NCI-H2196 (cell line): ENCODE data around the gene TBCD.
"Not testable (repeated sequence)": the region's sequence is repeated elsewhere in the genome, so short reads cannot be mapped to it uniquely, and the experiment has no call there.

ENCODE experiments used
- DNase-seq: peaks from one replicate; lab custom pipeline; 2025; ENCODE audit not compliant: unreplicated experiment; lab: John Stamatoyannopoulos, UW

The TBCD gene

DNA sequence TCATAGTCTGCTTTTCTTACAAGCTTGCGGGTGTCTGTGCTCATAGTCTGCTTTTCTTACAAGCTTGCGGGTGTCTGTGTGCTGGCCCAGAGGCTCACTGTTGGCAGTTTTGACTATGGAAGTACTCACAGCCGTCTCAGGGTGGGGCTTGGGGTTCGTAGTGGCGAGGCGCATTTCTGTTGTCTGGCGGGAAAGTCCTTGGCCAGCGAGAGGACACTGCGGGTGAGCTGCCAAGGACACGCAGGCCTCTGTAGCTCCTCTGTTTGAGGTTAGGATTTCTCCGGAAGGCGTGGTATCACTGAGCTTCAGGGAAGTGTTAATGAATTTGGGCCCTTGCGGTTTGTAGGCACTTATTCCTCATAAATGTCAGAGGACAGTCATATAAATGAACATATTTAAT lies 13.5 kb downstream of the TBCD start:
- no peak for DNase-seq

DNA sequence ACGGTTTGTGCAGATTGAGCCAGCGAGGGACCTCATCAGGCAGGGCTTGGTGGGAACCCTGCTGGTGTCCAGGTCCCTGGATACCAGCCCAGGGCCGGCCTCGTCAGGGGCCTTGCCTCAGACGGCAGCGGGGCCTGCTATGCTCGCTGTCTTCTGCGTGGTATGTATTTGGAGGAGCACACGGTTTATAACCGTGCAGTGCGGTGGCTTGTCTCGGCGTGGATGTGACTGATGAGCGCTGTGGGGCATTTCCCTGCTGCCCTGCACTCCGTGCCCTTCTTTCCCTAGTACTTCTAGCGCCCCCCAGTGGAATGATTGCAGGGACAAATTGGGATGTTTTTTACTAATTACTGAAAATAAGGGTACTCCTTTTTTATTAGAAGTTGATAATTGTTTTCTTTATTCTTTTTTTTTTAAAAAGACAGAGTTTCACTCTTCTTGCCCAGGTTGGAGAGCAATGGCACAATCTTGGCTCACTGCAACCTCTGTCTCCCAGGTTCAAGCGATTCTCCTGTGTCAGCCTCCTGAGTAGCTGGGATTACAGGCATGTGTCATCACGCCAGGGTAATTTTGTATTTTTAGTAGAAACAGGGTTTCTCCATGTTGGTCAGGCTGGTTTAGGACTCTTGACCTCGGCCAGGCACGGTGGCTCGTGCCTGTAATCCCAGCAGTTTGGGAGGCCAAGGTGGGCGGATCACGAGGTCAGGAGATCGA lies 15.3 kb downstream of the TBCD start:
- peak; percentile 78 for DNase-seq

DNA sequence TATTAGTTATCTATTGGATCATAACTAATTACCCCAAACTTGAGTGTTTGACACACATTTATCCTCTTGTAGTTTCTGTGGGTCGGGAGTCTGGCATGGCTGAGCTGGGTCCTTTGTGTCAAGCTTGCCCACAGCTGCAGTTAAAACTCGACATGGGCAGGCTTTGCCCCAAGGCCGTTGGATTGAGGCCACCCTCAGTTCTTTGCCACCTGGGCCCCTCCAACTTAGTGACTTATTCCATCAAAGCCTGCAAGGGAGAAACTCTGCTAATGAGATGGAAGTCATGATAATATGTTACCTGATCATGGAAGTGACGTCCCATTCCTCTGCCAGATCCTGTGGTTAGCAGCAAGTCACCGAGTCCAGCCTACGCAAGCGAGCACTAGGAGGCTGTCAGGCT lies 17.2 kb downstream of the TBCD start:
- DNase-seq: no peak

DNA sequence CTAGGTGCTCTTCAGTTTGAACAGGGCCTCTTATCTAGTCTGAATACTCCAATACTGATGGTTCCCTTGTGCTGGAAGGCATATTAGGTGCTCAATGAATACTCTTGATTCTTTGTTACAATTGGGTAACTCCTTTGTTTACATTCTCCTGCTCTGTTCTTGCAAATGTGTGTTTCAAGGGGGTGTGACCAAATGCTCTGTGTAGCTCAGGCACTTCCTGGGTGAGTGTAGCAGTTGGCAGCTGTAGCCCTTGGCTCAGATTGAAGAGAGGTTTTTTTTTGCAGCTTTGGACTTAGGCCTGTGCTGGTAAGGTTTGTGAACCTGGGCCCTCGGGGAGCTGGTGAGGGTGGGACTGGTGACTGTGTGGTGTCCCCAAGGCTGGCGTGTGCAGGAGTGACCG lies 20.2 kb downstream of the TBCD start:
- peak; percentile 53 for DNase-seq

DNA sequence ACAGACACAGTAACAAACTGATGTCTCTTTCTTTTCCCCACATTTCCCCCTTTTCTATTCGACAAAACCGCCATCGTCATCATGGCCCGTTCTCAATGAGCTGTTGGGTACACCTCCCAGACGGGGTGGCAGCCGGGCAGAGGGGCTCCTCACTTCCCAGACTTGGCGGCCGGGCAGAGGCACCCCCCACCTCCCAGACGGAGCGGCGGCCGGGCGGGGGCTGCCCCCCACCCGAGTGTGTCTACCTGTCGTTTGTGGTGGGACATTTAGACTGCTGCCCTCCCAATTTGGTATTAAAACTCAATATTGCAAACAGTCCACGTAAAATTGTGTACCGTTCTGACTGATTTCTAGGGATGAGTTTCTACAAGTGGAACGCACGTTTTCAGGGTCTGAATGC lies 22.6 kb downstream of the TBCD start:
- DNase-seq: not testable (repeated sequence)

DNA sequence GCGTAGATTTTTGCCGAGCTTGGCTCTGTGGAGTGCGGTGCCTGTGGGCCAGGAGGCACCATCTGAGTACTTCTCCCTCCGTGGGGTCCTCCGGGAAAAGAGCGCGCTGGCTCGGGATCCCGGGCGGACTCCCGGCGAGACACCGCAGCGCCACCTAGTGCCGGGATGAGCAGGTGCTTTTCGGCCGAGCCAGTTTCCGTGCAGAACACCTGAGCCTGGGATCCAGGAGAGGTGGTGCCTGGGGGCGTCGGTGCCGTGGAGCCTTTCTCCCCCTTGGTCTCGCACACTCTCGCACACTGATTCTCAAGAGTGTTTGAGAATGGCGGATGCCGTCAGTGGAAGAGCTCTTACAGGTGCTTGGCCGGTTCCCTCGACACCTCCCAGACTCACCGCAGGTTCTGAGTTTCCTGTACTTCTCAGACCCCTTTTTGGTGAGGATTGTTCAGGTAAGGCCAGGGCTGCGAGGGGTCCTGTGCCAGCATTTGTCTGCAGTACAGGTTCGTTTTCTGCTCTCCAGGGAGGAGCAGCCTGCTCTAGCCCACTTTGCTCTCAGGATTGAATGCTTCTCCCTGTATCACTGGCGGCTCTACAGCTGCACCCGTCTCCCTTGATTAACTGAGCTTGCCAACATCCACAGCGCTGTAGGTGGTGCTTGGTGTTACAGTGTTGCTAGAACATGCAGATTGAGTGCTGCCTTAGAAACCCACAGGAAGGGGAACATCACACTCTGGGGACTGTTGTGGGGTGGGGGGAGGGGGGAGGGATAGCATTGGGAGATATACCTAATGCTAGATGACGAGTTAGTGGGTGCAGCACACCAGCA lies 23.3 kb downstream of the TBCD start:
- DNase-seq: peak; percentile 75

DNA sequence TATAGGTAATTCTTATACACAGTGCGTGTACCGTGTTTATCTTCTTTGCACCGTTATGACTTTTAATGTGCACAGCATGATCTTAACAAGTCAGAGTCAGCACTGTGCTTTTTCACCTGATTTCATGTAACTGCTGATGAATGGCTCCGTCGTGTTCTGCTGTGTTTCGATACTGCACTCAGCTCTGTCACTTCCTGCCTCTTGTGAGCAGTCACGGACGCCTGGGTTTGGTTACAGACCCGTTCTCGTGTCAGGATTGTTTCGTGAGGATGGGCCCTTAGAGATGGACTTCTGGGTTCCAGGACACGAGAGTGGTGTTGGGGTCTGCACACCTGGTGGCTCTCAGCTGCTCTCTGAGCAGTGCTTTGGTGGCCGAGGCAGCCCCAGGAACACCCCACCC lies 24.6 kb downstream of the TBCD start:
- DNase-seq: no peak

DNA sequence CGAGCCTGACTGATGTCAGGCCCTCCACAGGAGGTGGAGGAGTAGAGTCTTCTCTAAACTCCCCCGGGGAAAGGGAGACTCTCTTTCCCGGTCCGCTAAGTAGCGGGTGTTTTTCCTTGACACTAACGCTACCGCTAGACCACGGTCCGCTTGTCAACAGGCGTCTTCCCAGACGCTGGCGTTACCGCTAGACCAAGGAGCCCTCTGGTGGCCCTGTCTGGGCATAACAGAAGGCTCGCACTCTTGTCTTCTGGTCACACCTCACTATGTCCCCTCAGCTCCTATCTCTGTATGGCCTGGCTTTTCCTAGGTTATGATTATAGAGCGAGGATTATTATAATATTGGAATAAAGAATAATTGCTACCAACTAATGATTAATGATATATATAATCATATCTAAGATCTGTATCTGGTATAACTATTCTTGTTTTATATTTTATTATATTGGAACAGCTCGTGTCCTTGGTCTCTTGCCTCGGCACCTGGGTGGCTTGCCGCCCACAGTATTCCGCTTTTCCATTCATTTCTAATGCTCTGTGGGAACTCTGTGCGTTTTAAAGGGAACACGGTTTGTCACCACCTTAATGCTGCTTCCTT lies 26.0 kb downstream of the TBCD start:
- DNase-seq: not testable (repeated sequence)

DNA sequence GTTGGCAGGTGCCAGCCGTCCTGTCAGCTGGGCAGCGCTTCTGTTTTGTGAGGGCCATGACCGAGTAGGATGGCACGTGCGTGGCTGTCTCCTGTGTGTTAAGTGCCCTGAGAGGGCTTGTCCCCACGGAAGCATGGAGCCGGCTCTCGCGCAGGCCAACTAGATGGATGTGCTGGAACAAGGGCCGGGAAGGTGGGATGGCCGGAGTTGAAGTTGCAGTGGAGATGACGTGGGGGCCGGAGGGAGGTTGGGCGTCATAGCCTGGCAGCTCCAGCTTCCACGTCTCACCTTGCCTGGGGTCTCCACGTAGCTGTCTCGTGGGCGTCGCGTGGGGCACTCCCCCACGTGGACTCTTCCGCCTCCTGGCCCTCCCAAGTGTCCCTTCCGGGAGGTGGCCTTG lies 27.7 kb downstream of the TBCD start:
- DNase-seq: no peak

DNA sequence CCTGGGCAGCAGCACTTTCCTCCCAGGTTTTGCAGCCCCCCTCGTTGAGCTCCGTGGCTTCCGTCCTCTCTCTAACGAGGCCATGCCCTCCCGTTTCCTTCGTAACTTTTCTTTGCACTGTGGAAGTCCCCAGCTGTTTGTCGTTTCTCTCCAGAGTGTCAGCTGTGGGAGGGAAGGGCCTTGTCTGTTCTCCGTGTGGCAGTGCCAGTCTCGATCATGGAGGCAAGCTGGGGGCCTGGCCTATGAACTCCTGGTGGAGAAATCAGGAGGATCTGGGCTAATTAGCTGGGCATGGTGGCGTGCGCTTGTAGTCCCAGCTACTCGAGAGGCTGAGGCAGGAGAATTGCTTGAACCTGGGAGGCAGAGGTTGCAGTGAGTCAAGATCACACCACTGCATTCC lies 28.3 kb downstream of the TBCD start:
- DNase-seq: no peak

DNA sequence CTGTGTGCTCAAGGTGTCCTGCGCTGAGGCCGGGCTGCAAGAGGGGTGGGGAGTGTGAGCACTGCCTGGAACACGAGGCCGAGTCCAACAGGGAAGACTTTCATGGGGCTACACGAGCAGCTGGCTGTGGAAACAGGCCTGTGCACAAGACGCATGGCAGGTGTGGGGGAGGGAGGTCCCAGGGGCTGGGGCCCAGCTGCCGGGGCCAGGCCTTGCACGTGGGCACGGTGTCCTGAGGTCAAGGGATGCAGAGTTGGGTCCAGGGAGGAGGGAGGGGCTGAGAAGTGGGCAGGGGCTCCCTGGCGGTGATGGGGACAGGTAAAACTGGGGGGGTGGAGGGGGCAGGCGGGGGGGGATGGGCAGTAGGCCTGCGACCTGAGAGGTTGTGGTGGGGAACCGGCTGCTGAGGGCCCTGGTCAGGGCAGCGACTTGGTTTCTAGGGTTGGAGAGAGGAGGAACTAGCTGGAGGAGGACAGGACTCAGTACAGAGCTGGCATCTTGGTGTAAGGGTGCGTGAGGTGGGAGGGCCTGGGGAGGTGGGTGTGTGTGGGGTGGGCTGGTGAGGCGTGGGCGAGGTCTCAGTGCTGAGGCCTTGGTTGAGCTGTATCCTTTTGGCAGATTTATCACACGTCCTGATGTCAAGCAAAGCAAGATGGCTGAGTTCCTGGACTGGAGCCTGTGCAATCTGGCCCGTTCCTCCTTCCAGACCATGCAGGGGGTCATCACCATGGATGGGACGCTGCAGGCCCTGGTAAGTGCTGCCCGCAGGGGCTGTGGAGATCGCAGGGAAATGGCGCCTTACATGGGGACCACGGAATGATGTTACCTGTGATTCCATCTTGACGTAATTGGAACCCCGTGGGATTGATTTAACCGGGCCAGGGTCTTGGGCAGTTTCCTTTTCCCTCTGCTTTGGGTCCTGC lies 29.4 kb downstream of the TBCD start:
- no peak for DNase-seq

DNA sequence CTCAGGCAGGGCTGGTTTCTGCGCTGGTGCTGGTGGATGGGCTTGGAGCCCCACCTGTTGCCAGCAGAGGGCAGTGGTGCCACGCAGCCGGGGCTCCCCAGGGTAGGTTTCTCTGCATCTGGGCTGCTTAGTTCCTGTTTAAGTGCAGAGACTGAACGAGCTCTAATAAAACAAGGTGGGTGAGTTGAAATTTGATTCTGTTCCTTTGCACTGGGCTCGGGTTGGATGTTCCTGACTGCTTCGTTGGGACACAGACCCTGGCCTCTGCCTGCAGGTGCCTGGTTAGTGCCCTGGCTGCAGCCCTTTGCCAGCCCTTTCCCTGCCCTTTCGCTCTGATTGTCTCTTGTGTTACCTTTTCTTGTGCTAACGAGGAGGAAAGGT lies 30.0 kb downstream of the TBCD start:
- DNase-seq: peak; percentile 94

DNA sequence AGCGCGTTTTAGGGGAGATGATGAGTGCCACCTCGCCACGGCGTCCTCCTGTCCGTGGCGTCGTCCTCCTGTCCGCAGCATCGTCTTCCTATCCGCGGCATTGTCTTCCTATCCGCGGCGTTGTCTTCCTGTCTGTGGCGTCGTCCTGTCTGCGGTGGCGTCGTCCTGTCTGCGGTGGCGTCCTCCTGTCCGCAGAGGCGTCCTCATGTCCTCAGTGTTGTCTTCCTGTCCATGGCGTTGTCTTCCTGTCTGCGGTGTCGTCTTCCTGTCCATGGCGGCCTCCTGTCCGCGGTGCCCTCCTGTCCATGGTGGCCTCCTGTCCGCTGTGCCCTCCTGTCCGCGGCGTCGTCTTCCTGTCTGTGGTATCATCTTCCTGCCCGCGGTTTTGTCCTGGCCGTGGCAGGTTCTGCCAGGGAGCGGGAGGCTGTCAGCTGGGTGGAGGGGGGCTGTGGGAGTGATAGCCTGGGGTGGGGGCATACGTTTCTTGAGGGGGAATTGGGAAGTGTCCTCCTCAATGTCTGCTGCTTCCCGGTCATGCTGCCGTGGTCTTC lies 30.9 kb downstream of the TBCD start:
- DNase-seq: no peak

DNA sequence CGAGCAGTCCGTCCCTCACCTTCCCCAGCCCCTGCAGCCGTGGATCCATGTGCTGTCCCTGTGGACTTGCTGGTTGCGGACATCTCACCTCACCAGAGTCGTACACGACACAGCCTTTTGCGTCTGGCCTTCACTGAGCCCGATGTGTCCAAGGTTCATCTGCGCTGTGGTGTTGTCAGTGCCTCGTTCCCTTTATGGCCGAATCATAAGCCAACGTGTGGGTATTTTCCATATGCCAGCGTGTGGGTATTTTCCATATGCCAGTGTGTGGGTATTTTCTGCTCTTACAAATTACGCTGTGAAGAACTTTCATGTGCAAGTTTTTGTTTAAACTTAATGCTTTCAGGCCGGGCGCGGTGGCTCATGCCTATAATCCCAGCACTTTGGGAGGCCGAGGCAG lies 31.6 kb downstream of the TBCD start:
- DNase-seq: no peak

DNA sequence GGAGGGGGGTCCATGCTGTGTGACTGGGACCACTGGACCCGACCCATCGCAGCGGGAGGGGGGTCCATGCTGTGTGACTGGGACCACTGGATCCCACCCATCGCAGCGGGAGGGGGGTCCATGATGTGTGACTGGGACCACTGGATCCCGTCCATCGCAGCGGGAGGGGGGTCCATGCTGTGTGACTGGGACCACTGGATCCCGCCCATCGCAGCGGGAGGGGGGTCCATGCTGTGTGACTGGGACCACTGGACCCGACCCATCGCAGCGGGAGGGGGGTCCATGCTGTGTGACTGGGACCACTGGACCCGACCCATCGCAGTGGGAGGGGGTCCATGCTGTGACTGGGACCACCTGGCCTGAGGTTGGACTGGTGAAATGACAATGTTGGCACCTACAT lies 33.7 kb downstream of the TBCD start:
- not testable (repeated sequence) for DNase-seq

DNA sequence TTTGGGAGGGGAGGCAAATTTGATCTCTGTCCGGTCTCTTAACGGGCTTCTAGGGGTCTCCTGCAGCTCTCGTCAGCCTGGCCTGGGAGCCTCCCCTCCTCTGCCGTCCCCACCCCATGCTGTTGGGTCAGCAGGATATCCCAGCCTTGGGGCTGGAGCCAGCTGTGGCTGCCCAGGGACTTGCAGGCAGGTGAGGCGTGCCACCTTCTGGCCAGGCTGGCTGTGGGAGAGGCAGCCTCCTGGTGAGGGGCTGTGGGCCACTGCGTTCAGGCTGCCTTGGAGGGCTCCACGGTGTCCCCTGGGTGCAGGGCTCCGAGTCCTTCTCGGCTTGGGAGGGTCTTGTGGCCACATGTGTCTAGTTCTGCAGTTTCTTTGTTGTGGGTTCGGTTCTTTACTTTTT lies 34.6 kb downstream of the TBCD start:
- no peak for DNase-seq

DNA sequence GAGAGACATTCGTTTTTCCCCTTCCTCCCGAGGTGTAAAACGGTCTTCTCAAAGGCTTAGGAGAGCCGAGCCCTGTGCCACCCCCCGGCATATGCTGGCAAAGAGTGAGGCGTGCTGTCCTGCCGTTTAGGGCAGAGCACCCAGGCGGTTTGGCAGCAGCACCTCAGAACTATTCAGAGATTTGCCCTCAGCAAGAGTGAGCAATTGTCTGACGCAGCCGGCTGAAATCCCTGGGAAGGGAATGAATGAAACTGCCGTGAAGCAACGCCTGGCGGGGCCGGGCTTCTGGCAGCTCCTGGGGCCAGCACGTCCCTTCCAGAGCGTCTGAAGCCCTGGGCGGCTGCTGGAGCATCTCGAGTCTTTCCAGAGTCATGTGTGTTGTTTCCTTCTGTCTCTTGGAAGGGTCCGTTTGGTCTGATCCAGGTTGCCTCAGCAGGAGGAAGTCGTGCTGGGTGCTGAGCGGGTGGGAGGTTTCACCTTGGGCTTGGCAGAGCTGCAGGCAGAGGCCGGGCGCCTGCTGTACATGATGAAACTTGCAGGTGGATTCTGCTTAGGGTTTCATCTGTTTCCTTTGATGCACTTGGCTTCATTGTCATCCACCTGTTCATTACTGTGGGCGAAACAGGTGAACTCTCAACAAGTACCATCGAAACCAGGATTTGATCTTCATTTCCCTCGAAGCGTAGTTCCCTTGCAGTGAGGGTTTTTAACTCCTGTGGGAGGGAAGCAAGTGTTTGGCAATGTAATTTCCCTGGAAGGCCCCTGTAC lies 35.4 kb downstream of the TBCD start:
- DNase-seq: peak; percentile 90

DNA sequence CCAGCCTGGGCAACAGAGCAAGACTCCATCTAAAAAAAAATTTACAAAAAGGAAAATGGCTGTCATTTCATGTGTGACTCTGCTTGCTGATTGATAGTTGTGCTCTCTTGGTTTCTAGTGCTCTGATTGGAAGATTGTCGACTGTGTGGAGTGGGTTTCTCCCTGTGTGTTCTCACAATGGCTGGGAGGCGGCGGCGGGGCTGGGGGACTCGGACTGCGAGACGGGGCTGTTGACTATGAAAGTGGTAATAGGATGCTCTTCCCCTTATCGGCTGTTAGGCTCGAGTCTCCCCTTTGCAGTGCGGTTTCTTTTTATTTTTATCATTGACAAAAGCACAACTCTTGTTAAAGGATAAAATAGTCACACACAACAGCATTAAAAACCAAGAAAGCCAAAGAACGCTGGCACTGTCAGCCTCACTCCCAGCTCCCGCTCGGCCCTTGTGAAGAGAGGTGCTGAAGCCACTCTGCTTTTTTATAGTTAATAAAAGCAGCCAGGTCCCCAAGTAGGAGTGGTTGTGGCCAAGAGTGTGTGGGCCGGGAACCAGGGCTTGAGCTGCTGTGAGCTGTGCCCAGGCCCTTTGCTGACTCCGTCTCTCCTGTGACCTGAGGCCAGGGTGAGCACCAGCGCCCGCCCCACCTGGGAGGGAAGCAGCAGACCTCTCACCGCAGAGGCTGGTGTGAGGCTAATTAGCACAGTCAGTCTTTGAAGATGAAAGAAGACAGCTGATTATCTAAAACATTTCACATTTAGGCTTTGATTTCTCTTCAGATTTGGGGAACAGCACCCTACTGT lies 36.5 kb downstream of the TBCD start:
- no peak for DNase-seq

DNA sequence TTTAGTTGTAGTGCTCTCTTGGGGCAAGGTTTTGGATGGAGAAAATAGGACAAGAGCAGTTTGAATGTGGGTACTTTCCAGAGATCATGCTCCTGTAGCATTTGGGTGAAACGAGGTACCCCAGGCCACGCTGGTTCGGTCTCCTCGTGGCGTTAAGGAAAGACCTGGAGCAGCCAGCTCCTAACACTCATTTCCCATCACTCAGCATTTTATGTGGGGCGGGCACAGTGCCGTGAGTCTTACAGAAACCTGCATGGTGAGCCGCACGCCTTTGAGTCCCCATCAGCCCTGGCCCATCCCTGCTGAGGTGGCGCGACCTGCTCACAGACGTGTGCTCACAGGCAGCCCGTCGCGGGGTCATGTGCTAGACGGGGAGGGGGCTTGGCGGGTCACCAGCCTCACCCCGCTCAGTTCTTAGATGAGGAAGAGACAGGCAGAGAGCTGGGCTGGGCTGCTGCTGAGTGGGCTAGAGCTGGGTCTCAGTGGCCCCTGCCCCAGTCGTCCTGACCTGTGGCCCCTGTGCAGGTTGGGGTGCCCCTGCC lies 37.3 kb downstream of the TBCD start:
- no peak for DNase-seq
